Right lobe of liver (tissue), 6 donors: Measurements from ENCODE around the gene CCL20. TPM values are rescaled to one million over a fixed set of nuclear protein-coding genes. Genes with fewer than 3 reads are reported as not detected.

Source experiments
- ATAC-seq, 4 donors: fragments of 200-7000 bp; cut with Tn5 transposase; one replicate each; pipeline ENCODE4 v1.9.1; 2020; ENCODE audit warnings: mild to moderate bottlenecking in 4 of 4, moderate library complexity in 4 of 4
- DNase-seq, 3 donors: peaks; one replicate each; pipeline ENCODE4 v3.0.0-alpha.2; 2020
- H3K27ac ChIP-seq, 3 donors: fragments of 200-600 bp; one replicate each; pipeline ENCODE4 v1.8.0; 2022
- H3K27me3 ChIP-seq, 2 donors: fragments of 200-600 bp; one replicate each; pipeline ENCODE4 v1.8.0; 2022
- H3K36me3 ChIP-seq, 4 donors: fragments of 200-600 bp; sonication (generic) in 1 of 4; one replicate each; pipeline versions ENCODE4 v1.5.1 to v1.8.0; 2017 to 2022; ENCODE audit warnings: control low read depth in 1 of 4
- H3K4me1 ChIP-seq, 4 donors: fragments of 200-600 bp; sonication (generic) in 1 of 4; one replicate each; pipeline versions ENCODE4 v1.5.1 to v1.8.0; 2017 to 2022; ENCODE audit warnings: control low read depth in 1 of 4
- H3K4me3 ChIP-seq, 3 donors: fragments of 200-600 bp; one replicate each; pipeline ENCODE4 v1.8.0; 2022
- H3K9me3 ChIP-seq, 4 donors: fragments of 200-600 bp; sonication (generic) in 1 of 4; one replicate each; pipeline versions ENCODE4 v1.5.1 to v1.8.0; 2017 to 2022; ENCODE audit warnings: control low read depth in 1 of 4
- CTCF ChIP-seq, 4 donors: fragments of 200-600 bp in 3 of 4; fragments of 450-650 bp in 1 of 4; IDR thresholded peaks; one replicate each; pipeline versions ENCODE4 v1.5.1 to v1.8.0; 2016 to 2022; ENCODE audit warnings: antibody characterized with exemption in 4 of 4, mild to moderate bottlenecking in 2 of 4
- POLR2A ChIP-seq: fragments of 450-650 bp; IDR thresholded peaks from one replicate; pipeline ENCODE4 v1.6.1; 2017; ENCODE audit warnings: antibody characterized with exemption, mild to moderate bottlenecking
- WGBS: methylation state at CpG from one replicate; pipeline ENCODE4 v1.1.6; 2018; ENCODE audit warnings: low coverage, low lambda C conversion rate; ENCODE audit not compliant: insufficient coverage; ENCODE audit errors: missing lambda C conversion rate; 5-methylcytosine and 5-hydroxymethylcytosine counted together
- intact Hi-C, 2 donors: fragments of 100-400 bp; cut with DNase I; formaldehyde crosslinking; loops; one replicate each; pipeline versions ENCODE4 v1.11.2 to v1.14.1; 2022
- total RNA-seq, 6 experiments: library from RNA; depleted of rRNA in 2 of 6; stranded (reverse); fragments of >200 nt in 2 of 6; fragmentation: NEBNext Ultra II Directional in 3 of 6; extraction: Animal tissue kit (Norgen Biotek cat#: 25700) in 3 of 6; gene quantifications; one replicate each; pipeline versions ENCODE4 v1.1.0 to v1.2.4, GENCODE V29; 2016 to 2023
- donor health status: DM: no; HTN: yes; CAD: no.
- donor health status: DM: no; HTN: no; CAD: no.
- donor health status: DM: no; HTN: no; CAD: no.
- donor health status: DM: no; HTN: yes; CAD: no.
- donor health status: DM: no; HTN: yes; CAD: no.

Gene CCL20
- total RNA-seq, 6 experiments from 2014 or later = 0.88 to 111 (median 76.4) TPM; not detected in 2

DNA sequence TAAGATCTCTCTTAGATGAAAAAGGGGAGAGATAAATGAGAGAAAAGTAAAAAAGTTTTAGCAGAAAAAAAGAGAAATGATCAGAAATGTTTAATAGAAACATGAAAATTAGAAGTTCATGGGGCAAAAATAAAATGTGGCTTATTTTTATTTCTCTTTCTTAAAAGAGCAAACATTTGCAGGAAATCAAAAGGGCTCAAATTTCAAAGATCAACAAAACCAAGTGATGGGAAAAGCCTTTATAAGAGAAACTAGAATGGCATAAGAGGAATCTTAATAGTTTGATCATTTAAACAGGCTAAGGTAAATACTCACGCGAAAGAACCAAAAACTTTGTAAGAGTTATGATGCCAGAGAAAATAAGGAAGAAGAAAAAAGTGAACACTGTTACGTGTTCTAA is 34.5 kb downstream of the CCL20 start:
- no peaks in the 10 kb centered on the region for H3K27me3 ChIP-seq
- H3K36me3 ChIP-seq = no peaks in the 10 kb centered on the region
- ATAC-seq (no peak), DNase-seq (no peak)
- intact Hi-C loops = no loop called here
- no peak for TF ChIP-seq CTCF (IDR thresholded peaks at IDR 0.05)
- no peak for TF ChIP-seq POLR2A
- H3K4me3 ChIP-seq = no peak overlapping the region
- H3K27ac ChIP-seq = no peak overlapping the region
- H3K9me3 ChIP-seq = no peaks in the 10 kb centered on the region
- no peaks in the 10 kb centered on the region for H3K4me1 ChIP-seq
- WGBS = 40% methylated on average over 3 of the region's 3 CpGs

DNA sequence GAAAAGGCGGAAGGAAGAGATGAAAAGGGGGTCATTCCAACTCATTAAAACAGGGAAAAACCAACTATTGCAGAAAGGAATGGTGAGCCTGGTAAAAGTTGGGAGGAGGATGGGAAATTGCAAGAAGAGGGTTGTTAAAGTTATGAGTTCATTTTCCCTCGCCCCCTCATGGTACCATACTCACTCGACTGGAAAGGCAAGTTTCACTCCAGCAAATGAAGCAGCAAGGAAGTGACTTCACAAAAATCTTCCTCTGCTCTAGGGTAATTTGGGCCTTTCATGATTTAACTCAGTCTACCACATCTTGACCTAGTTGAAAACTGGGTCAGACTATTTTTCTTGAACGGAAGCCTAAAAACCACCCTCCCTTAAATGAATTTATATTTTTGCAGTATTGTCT is 34.9 kb downstream of the CCL20 start:
- Histone ChIP-seq H3K4me3 (no peak overlapping the region), H3K4me1 (no peaks in the 10 kb centered on the region), H3K27ac (no peak overlapping the region), H3K36me3 (no peaks in the 10 kb centered on the region), H3K27me3 (no peaks in the 10 kb centered on the region), H3K9me3 (no peaks in the 10 kb centered on the region)
- intact Hi-C loops = no loop called here
- DNase-seq (no peak), ATAC-seq (no peak)
- WGBS = 58% methylated on average over 4 of the region's 4 CpGs
- TF ChIP-seq CTCF (IDR thresholded peaks at IDR 0.05) (no peak), POLR2A (no peak)

DNA sequence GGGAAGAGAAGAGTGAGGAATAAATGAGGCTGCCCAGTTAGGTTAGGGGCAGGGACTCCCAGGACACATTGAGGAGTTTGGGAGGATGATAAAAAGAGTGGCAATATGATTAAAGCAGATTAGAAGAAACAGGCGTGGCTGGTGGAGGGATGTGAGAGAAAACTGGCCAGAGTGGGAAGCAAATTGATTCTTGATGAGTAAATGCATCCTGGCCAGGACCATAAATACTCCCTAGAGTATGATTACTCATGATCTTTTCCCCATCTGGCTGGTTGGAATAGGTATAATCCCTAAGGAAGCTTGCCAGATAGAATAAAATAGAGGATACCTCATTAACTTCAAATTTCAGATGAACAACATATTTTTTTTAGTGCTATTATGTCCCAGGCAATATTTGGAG is 36.3 kb downstream of the CCL20 start:
- ATAC-seq = no peak
- Histone ChIP-seq H3K36me3 (no peaks in the 10 kb centered on the region), H3K9me3 (no peaks in the 10 kb centered on the region), H3K27ac (no peak overlapping the region), H3K4me1 (no peaks in the 10 kb centered on the region), H3K4me3 (no peak overlapping the region), H3K27me3 (no peaks in the 10 kb centered on the region)
- DNase-seq = no peak
- TF ChIP-seq POLR2A (no peak), CTCF (IDR thresholded peaks at IDR 0.05) (no peak)
- intact Hi-C loops = no loop called here
- WGBS = 43% methylated on average over 1 of the region's 1 CpG

DNA sequence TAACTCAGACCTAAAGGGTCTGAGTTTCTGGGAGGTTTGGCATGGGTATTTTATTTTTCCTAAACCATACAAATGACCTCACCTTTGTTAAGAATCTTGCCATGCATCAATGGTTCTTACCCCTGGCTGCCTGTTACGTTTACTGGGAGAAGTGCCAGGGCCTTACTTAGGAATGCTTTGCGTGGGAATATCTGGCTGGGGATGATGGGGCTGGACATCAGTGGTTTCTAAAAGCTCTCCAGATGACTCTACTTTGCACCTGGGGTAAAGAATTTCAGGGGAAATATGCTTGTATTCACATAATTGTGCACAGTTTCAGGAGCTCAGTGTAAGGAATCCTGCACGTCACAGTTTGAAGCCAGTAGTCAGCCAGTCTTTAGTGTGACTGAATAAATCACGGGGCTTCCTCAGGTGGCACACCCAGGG is 39.6 kb downstream of the CCL20 start:
- no peaks in the 10 kb centered on the region for H3K9me3 ChIP-seq
- H3K4me1 ChIP-seq = no peaks in the 10 kb centered on the region
- H3K27me3 ChIP-seq = no peaks in the 10 kb centered on the region
- TF ChIP-seq POLR2A (no peak), CTCF (IDR thresholded peaks at IDR 0.05) (no peak)
- H3K27ac ChIP-seq = no peak overlapping the region
- ATAC-seq (no peak), DNase-seq (no peak)
- intact Hi-C loops = no loop called here
- H3K4me3 ChIP-seq = no peak overlapping the region
- no peaks in the 10 kb centered on the region for H3K36me3 ChIP-seq
- 30% methylated on average over 4 of the region's 4 CpGs for WGBS

GRCh38 chr2:227853765-227854271 is 40.2 kb downstream of the CCL20 start:
- DNase-seq = no peak
- Histone ChIP-seq H3K4me1 (no peaks in the 10 kb centered on the region), H3K4me3 (no peak overlapping the region), H3K27ac (no peak overlapping the region), H3K9me3 (no peaks in the 10 kb centered on the region), H3K36me3 (no peaks in the 10 kb centered on the region), H3K27me3 (no peaks in the 10 kb centered on the region)
- intact Hi-C loops = no loop called here
- ATAC-seq = peak in 2 of 4 donors; percentile 46 to 52
- WGBS = 53% methylated on average over 6 of the region's 6 CpGs
- no peak for TF ChIP-seq POLR2A
- no peak for TF ChIP-seq CTCF (IDR thresholded peaks at IDR 0.05)
